Ovary (tissue), 3 donors: ENCODE measurements around the gene MKS1.

Experiments
- EP300 ChIP-seq: sonication (generic); formaldehyde crosslinking; IDR thresholded peaks from one replicate; pipeline ENCODE4 v1.6.1; 2017; ENCODE audit warnings: antibody characterized with exemption
- POLR2A ChIP-seq: fragments of 450-650 bp; IDR thresholded peaks from one replicate; pipeline ENCODE4 v1.6.1; 2017; ENCODE audit warnings: antibody characterized with exemption, mild to moderate bottlenecking, moderate library complexity
- TF ChIP-seq, protein P1 (sequence below), 3 donors: fragments of 450-650 bp in 2 of 3; fragments of 200-600 bp in 1 of 3; IDR thresholded peaks; one replicate each; pipeline versions ENCODE4 v1.5.1 to v1.8.0; 2016 to 2022; ENCODE audit warnings: antibody characterized with exemption in 3 of 3, mild to moderate bottlenecking in 1 of 3
- donor health status: DM: no; HTN: no; CAD: no.

DNA sequence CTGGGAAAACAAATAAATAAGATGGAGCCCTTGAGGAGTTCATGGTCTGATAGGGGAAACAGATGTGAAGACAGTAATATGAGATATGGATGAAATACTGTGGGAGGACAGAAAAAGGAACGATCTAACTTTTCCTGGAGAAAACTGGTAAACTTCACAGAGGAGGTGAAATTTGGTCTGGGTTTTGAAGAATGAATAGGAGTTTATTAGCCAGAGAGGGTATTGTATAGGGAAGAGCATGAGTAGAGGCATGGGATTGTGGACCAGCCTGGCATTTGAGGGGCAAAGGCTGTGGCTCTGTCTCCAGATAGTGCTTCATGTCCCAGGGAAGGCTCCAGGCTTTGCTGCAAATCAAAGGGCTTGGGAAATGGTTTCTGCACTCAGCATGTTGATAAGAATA, 20.9 kb upstream of the MKS1 start:
- TF ChIP-seq, protein P1, sequence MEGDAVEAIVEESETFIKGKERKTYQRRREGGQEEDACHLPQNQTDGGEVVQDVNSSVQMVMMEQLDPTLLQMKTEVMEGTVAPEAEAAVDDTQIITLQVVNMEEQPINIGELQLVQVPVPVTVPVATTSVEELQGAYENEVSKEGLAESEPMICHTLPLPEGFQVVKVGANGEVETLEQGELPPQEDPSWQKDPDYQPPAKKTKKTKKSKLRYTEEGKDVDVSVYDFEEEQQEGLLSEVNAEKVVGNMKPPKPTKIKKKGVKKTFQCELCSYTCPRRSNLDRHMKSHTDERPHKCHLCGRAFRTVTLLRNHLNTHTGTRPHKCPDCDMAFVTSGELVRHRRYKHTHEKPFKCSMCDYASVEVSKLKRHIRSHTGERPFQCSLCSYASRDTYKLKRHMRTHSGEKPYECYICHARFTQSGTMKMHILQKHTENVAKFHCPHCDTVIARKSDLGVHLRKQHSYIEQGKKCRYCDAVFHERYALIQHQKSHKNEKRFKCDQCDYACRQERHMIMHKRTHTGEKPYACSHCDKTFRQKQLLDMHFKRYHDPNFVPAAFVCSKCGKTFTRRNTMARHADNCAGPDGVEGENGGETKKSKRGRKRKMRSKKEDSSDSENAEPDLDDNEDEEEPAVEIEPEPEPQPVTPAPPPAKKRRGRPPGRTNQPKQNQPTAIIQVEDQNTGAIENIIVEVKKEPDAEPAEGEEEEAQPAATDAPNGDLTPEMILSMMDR (IDR thresholded peaks at IDR 0.05): no peak
- TF ChIP-seq EP300 (no peak), POLR2A (no peak)
